Activated T-cell treated with anti-CD3 and anti-CD28 coated beads for 48 hours (primary cell): ENCODE data around the gene BCAR3.
"Not testable (repeated sequence)": the region's sequence is repeated elsewhere in the genome, so short reads cannot be mapped to it uniquely, and the experiment has no call there.

Experiments used
- DNase-seq: peaks from one replicate; pipeline ENCODE4 v3.0.0-alpha.2; 2020; ENCODE audit warnings: low read depth

The BCAR3 gene

GRCh38 chr1:93596329-93597089, 85.1 kb downstream of the BCAR3 start:
- DNase-seq, result no peak

DNA sequence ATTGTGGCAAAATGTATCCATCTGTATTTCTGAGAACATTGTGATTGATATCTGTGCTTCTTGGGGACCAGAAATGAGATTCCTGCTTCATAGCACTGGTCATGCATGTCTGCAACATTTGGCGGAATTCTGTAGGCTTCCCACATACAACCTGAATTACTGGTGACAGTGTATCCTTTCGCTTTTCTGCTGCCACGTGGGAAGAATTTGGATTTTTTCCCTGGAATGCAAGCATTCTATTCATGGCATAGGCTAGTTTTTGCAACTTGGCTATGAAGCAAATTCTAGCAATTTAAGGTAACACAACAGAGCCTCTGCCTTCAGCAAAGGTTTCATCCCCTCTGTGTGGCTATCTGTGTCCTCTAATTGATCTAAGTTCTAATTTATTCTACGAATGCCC, 85.9 kb downstream of the BCAR3 start:
- DNase-seq, result no peak

DNA sequence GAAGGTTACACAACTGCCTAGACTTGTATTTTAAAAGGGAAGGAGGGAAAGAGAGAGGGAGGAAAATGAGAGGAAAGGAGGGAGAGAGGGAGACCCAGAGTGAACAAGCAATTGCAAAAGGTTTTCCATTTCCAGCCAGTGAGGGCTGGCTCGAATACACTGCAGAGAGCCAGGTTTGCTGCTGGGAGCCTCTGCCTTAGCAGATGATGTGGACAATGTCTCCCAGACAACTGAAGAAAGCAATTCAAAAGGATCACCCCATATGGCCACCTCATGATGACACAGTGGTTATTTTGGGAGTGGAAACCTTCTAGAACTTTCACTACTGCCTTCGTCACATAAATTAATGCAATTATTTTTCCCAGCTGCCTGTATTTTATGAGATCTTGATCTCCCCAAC, 86.4 kb downstream of the BCAR3 start:
- no peak for DNase-seq

GRCh38 chr1:93594603-93594880, 87.1 kb downstream of the BCAR3 start:
- DNase-seq, result no peak

GRCh38 chr1:93593854-93594602, 87.6 kb downstream of the BCAR3 start:
- DNase-seq, result no peak

GRCh38 chr1:93592551-93592949, 89.1 kb downstream of the BCAR3 start:
- DNase-seq, result no peak

- DNase-seq, result no peak
Observed at GRCh38 chr1:93591676-93592550, 89.7 kb downstream of the BCAR3 start.

GRCh38 chr1:93591291-93591675, 90.4 kb downstream of the BCAR3 start:
- not testable (repeated sequence) for DNase-seq

GRCh38 chr1:93588955-93589354, 92.7 kb downstream of the BCAR3 start:
- DNase-seq, result no peak

DNA sequence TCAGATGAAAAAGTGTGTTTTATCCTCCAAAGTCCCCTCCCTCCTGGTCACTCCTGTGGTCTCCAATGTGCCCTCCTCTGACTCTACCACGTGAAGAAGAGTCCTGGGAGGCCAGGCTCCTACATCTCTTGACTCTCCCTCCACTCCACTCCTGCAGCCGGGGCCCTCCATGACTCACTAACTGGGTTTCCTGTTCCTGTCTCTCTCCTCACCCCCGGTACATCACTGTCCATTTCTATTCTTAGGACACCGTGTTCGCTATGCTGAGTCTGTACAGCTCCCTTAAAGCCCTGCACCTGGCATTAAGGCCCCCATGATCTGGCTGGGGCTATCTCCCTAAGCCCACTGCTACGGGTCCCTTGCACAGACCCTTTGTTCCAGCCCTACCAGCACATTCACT, 93.4 kb downstream of the BCAR3 start:
- no peak for DNase-seq

- DNase-seq, result no peak
Observed at GRCh38 chr1:93587354-93587753, 94.3 kb downstream of the BCAR3 start.

DNA sequence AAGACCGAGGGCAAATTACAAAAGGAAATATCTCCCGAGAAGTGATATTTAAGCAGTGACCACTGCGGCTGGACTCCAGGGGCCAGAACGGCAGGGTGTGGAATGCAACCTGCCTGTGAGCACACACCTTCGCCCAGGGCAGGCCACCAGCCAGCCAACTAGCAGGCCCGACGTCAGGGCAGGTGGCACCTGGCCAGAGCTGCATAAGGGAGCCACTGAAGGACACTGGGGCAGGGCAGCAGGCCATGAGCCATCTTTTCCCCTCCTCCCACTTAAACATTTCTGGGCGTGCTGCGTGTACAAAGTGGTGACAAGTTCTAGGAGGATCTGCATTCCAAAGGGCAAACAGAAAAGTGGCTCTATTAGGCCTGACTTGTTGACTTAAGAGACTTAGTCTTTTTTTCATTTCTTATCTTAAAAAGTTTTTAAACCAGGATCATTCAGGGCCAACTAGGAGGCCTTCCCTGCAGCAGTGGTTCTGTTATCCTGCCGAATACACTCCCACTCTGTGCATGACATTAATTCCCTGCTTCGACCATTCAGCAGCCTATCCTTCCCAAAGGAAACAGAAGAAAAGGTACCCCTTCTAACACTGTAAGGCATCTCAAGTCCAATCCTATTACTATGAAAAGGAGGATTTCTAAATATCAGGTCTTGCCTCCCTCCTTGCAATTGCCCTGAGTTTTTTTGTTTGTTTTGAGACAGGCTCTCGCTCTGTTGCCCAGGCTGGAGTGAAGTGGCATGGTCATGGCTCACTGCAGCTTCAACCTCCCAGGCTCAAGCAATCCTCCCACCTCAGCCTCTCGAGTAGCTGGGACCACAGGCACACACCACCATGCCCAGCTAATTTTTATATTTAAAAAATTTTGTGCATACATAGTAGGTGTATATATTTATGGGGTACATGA, 96.3 kb downstream of the BCAR3 start:
- no peak for DNase-seq

GRCh38 chr1:93584261-93585003, 97.2 kb downstream of the BCAR3 start:
- no peak for DNase-seq

- no peak for DNase-seq
Observed at GRCh38 chr1:93581917-93582850, 99.5 kb downstream of the BCAR3 start.

GRCh38 chr1:93579891-93580290, 101.7 kb downstream of the BCAR3 start:
- no peak for DNase-seq

GRCh38 chr1:93578911-93579825, 102.5 kb downstream of the BCAR3 start:
- no peak for DNase-seq

- DNase-seq, result no peak
Observed at GRCh38 chr1:93578433-93578830, 103.2 kb downstream of the BCAR3 start.

- no peak for DNase-seq
Observed at GRCh38 chr1:93577536-93578432, 103.9 kb downstream of the BCAR3 start.
